HepG2 (cell line): Measurements from ENCODE around the gene RAP1GAP2. TPM values are rescaled to one million over a fixed set of nuclear protein-coding genes. Genes with fewer than 3 reads are reported as not detected.

Experiments used
- BCL3 ChIP-seq: sonication (generic); formaldehyde crosslinking; IDR thresholded peaks from 2 replicates; pipeline ENCODE4 v1.5.1; 2020; ENCODE audit warnings: mild to moderate bottlenecking, missing genetic modification reagents, moderate library complexity
- CENPT ChIP-seq: sonication (generic); formaldehyde crosslinking; IDR thresholded peaks from 2 replicates; pipeline ENCODE4 v1.8.0; 2022; ENCODE audit warnings: low read depth, mild to moderate bottlenecking, moderate library complexity, missing genetic modification reagents
- E2F2 ChIP-seq: sonication (generic); formaldehyde crosslinking; IDR thresholded peaks from 2 replicates; pipeline ENCODE4 v1.4.0; 2020; ENCODE audit warnings: missing genetic modification reagents, borderline replicate concordance
- ELF3 ChIP-seq: IDR thresholded peaks from 2 replicates; pipeline ENCODE4 v1.6.1; 2016; ENCODE audit warnings: missing genetic modification reagents, missing compliant biosample characterization
- HNRNPL ChIP-seq: fragments of 200-400 bp; formaldehyde crosslinking; IDR thresholded peaks from 2 replicates; pipeline ENCODE4 v1.6.1; 2017; ENCODE audit warnings: mild to moderate bottlenecking, low read depth, low read length
- HNRNPLL ChIP-seq: fragments of 200-400 bp; formaldehyde crosslinking; IDR thresholded peaks from 2 replicates; pipeline ENCODE4 v1.6.1; 2017; ENCODE audit warnings: mild to moderate bottlenecking, low read depth, low read length; ENCODE audit not compliant: poor library complexity, severe bottlenecking
- MTA1 ChIP-seq: sonication (generic); formaldehyde crosslinking; IDR thresholded peaks from 2 replicates; pipeline ENCODE4 v1.4.0; 2020; ENCODE audit warnings: missing genetic modification reagents, mild to moderate bottlenecking, borderline replicate concordance
- MTF1 ChIP-seq: sonication (generic); formaldehyde crosslinking; IDR thresholded peaks from 2 replicates; pipeline ENCODE4 v1.5.0; 2020; ENCODE audit warnings: missing genetic modification reagents
- MXD4 ChIP-seq: IDR thresholded peaks from 2 replicates; pipeline ENCODE4 v1.6.1; 2016; ENCODE audit warnings: mild to moderate bottlenecking, missing biosample characterization, missing genetic modification reagents
- PHF21A ChIP-seq: sonication (generic); formaldehyde crosslinking; IDR thresholded peaks from 2 replicates; pipeline ENCODE4 v1.5.0; 2020; ENCODE audit warnings: mild to moderate bottlenecking, missing genetic modification reagents
- POLR2G ChIP-seq: fragments of 200-400 bp; formaldehyde crosslinking; IDR thresholded peaks from 2 replicates; pipeline ENCODE4 v1.6.1; 2018; ENCODE audit warnings: mild to moderate bottlenecking, low read depth, low read length, moderate library complexity
- RBM39 ChIP-seq: fragments of 200-400 bp; formaldehyde crosslinking; IDR thresholded peaks from one replicate; pipeline ENCODE4 v1.6.1; 2018; ENCODE audit warnings: antibody characterized with exemption, mild to moderate bottlenecking, low read depth, low read length; ENCODE audit not compliant: poor library complexity, severe bottlenecking
- RELA ChIP-seq: sonication (generic); formaldehyde crosslinking; IDR thresholded peaks from 2 replicates; pipeline ENCODE4 v1.4.0; 2020; ENCODE audit warnings: missing genetic modification reagents
- SAP130 ChIP-seq: IDR thresholded peaks from 2 replicates; pipeline ENCODE4 v1.6.1; 2016; ENCODE audit warnings: low read depth
- SMAD1 ChIP-seq: sonication (generic); formaldehyde crosslinking; IDR thresholded peaks from 2 replicates; pipeline ENCODE4 v1.4.0; 2020; ENCODE audit warnings: missing genetic modification reagents, low read depth, mild to moderate bottlenecking, borderline replicate concordance
- SNRNP70 ChIP-seq: fragments of 200-400 bp; formaldehyde crosslinking; IDR thresholded peaks from 2 replicates; pipeline ENCODE4 v1.6.1; 2017; ENCODE audit warnings: mild to moderate bottlenecking, low read depth, low read length, moderate library complexity
- SRSF1 ChIP-seq: fragments of 200-400 bp; formaldehyde crosslinking; optimal IDR thresholded peaks from 2 replicates; pipeline ENCODE3; 2017; ENCODE audit warnings: mild to moderate bottlenecking, low read depth, low read length, moderate library complexity
- STAG1 ChIP-seq: sonication (generic); formaldehyde crosslinking; IDR thresholded peaks from 2 replicates; pipeline ENCODE4 v1.4.0; 2020; ENCODE audit warnings: missing genetic modification reagents
- ZBTB46 ChIP-seq: sonication (generic); formaldehyde crosslinking; IDR thresholded peaks from 2 replicates; pipeline ENCODE4 v1.4.0; 2020; ENCODE audit warnings: mild to moderate bottlenecking, missing genetic modification reagents, borderline replicate concordance
- ZNF12 ChIP-seq: sonication (generic); formaldehyde crosslinking; IDR thresholded peaks from 2 replicates; pipeline ENCODE4 v1.5.0; 2020; ENCODE audit warnings: missing genetic modification reagents
- ZNF333 ChIP-seq: sonication (generic); formaldehyde crosslinking; IDR thresholded peaks from 2 replicates; pipeline ENCODE4 v1.4.0; 2020; ENCODE audit warnings: mild to moderate bottlenecking, missing genetic modification reagents, borderline replicate concordance
- ZNF446 ChIP-seq: sonication (generic); formaldehyde crosslinking; IDR thresholded peaks from 2 replicates; pipeline ENCODE4 v1.5.0; 2020; ENCODE audit warnings: mild to moderate bottlenecking, missing genetic modification reagents
- ZNF564 ChIP-seq: sonication (generic); formaldehyde crosslinking; IDR thresholded peaks from 2 replicates; pipeline ENCODE4 v1.8.1; 2023; ENCODE audit warnings: mild to moderate bottlenecking, missing genetic modification reagents
- ZNF605 ChIP-seq: sonication (generic); formaldehyde crosslinking; IDR thresholded peaks from 2 replicates; pipeline ENCODE4 v1.8.0; 2022; ENCODE audit warnings: mild to moderate bottlenecking, missing genetic modification reagents
- ZNF607 ChIP-seq: sonication (generic); formaldehyde crosslinking; IDR thresholded peaks from 2 replicates; pipeline ENCODE4 v1.5.1; 2020; ENCODE audit warnings: missing genetic modification reagents, mild to moderate bottlenecking, borderline replicate concordance
- polyA plus RNA-seq, 8 experiments: library from polyadenylated mRNA; depleted of rRNA in 3 of 8; stranded (reverse) in 7 of 8; unstranded in 1 of 8; fragments of >200 nt; fragmentation: Illumina TruSeq in 4 of 8; extraction: Trizol in 4 of 8; gene quantifications; 2 replicates each; pipeline versions ENCODE4 v1.2.1 to v1.2.3, GENCODE V29; 2011 to 2016; ENCODE audit warnings: low read depth in 4 of 8, missing spikeins in 1 of 8, mixed read lengths in 1 of 8; ENCODE audit not compliant: insufficient read depth in 1 of 8
- total RNA-seq, 5 experiments: library from RNA; depleted of rRNA; stranded (reverse); fragments of >200 nt; fragmentation: Illumina TruSeq; extraction: Trizol; gene quantifications; 2 replicates each; pipeline ENCODE4 v1.2.3, GENCODE V29; 2016; ENCODE audit warnings: low read depth in 1 of 5
- TF ChIP-seq, protein P1 (sequence below): IDR thresholded peaks from 2 replicates; pipeline ENCODE4 v1.6.1; 2018; ENCODE audit warnings: missing genetic modification reagents, mild to moderate bottlenecking, missing compliant biosample characterization

The RAP1GAP2 gene
- total and polyA plus RNA-seq, 2 of the 13 experiments (the other 11 are each of a cell fraction or from before 2014, with no cell fraction given), result 10.9 to 12.0 TPM

DNA sequence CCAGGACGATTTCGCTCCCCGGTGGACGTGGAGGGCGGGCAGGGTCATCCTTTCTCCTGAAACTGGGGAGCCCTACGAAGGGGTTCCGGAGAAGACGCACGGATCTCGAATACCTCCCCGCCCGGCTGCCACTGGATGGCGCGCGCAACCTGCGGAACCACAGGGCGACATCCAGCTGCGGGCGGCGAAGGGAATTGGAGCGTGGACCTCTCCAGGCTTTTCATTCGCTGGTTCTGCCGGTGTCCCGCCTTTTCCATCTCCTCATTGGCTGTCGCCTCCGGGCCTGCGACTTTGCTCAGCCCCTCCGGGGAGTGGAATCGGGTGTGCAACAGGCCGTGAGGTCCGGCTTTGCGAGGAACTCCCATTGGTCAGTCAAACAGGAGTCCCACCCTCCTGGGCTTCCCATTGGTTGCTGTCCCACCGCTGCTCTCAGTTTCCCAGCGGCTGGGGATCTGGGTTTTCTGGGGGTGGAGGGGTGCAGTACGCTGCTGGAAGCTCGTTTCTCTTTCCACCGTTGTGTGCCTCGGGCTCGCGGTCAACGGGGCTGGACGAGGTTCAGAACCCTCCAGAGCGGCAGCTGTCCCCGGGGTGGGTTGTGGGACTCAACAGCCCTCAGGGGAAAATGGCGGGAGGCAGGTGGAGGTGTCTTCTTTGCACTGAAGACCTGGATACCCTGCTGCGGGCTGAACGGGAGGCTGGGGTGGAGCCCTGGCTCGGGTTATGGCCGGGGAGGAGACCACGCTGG lies 252.7 kb downstream of the RAP1GAP2 start (continued):
- no peak for TF ChIP-seq BCL3
- no peak for TF ChIP-seq ZNF12
- peak; percentile 49; the same call in 1 of the 2 replicates for TF ChIP-seq HNRNPL
- TF ChIP-seq ZNF607 (CRISPR knock-in tag), result no peak
- no peak for TF ChIP-seq ZNF446 (CRISPR knock-in tag)
- no peak for TF ChIP-seq SNRNP70
- no peak for TF ChIP-seq MXD4
- TF ChIP-seq MTA1, result no peak; the same call in 1 of the 2 replicates
- peak; percentile 82 for TF ChIP-seq ZNF605 (CRISPR knock-in tag)
- peak; percentile 94 for TF ChIP-seq STAG1
- TF ChIP-seq, protein P1, sequence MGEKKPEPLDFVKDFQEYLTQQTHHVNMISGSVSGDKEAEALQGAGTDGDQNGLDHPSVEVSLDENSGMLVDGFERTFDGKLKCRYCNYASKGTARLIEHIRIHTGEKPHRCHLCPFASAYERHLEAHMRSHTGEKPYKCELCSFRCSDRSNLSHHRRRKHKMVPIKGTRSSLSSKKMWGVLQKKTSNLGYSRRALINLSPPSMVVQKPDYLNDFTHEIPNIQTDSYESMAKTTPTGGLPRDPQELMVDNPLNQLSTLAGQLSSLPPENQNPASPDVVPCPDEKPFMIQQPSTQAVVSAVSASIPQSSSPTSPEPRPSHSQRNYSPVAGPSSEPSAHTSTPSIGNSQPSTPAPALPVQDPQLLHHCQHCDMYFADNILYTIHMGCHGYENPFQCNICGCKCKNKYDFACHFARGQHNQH, result peak; percentile 71
- peak; percentile 69 for TF ChIP-seq RBM39
- peak; percentile 99 for TF ChIP-seq SRSF1
- no peak for TF ChIP-seq CENPT
- TF ChIP-seq ELF3, result peak; percentile 52
- TF ChIP-seq RELA (CRISPR knock-in tag), result no peak
- TF ChIP-seq ZBTB46 (CRISPR knock-in tag), result 0 out of 2 replicates have a peak, but pooled peaks have one; percentile 56
- TF ChIP-seq HNRNPLL, result peak; percentile 98
- TF ChIP-seq E2F2 (CRISPR knock-in tag), result no peak
- TF ChIP-seq POLR2G, result no peak
- no peak for TF ChIP-seq ZNF333 (CRISPR knock-in tag)
- TF ChIP-seq ZNF564 (CRISPR knock-in tag), result no peak
- no peak for TF ChIP-seq MTF1
- TF ChIP-seq SMAD1, result peak; percentile 42; the same call in 1 of the 2 replicates
- TF ChIP-seq PHF21A (CRISPR knock-in tag), result peak; percentile 62; the same call in 1 of the 2 replicates
- peak; percentile 54 for TF ChIP-seq SAP130
